Activated CD4-positive, alpha-beta memory T cell treated with anti-CD3 and anti-CD28 coated beads, Interleukin-2, amount 10 ng/mL, durations not matched to agents 7 days and 5 days (primary cell): ENCODE data around the gene TYK2. TPM values are rescaled to one million over a fixed set of nuclear protein-coding genes. Genes with fewer than 3 reads are reported as not detected.

ENCODE experiments used
- CTCF ChIA-PET: fragments of 350-600 bp; sonication (Branson Sonifier 250); formaldehyde crosslinking; loops from one replicate; lab custom pipeline; 2021; ENCODE audit warnings: antibody characterized with exemption, inconsistent platforms; lab: Charles Lee
- POLR2A ChIA-PET: fragments of 350-600 bp; sonication (Branson Sonifier 250); formaldehyde crosslinking; loops from one replicate; lab custom pipeline; 2021; ENCODE audit warnings: antibody characterized with exemption; lab: Charles Lee
- DNase-seq: peaks from one replicate; pipeline ENCODE4 v3.0.0-alpha.2; 2020
- H3K27ac Mint-ChIP-seq: one replicate; pipeline ENCODE4 v1.8.0; 2021; ENCODE audit warnings: mild to moderate bottlenecking, mixed read lengths
- H3K27me3 Mint-ChIP-seq: one replicate; pipeline ENCODE4 v1.8.0; 2021; ENCODE audit warnings: mixed read lengths
- H3K36me3 Mint-ChIP-seq: one replicate; pipeline ENCODE4 v1.8.0; 2021; ENCODE audit warnings: low read depth, mixed read lengths
- H3K4me1 Mint-ChIP-seq: one replicate; pipeline ENCODE4 v1.8.0; 2021; ENCODE audit warnings: mixed read lengths
- H3K4me3 Mint-ChIP-seq: one replicate; pipeline ENCODE4 v1.8.0; 2021; ENCODE audit warnings: mild to moderate bottlenecking, mixed read lengths
- H3K9me3 Mint-ChIP-seq: one replicate; pipeline ENCODE4 v1.8.0; 2021; ENCODE audit warnings: mixed read lengths
- total RNA-seq, 2 experiments: library from RNA; stranded (reverse); gene quantifications; one replicate each; pipeline ENCODE4 v1.2.3, GENCODE V29; 2021

TYK2 gene
- total RNA-seq, 2 experiments from 2014 or later: 226 to 243 TPM

GRCh38 chr19:10329555-10329954 lies 50.8 kb downstream of the TYK2 start:
- POLR2A ChIA-PET: no interaction called here
- peaks cover 36% of the 10 kb centered on the region for H3K36me3 Mint-ChIP-seq

GRCh38 chr19:10328558-10329429 lies 51.6 kb downstream of the TYK2 start:
- POLR2A ChIA-PET: interaction anchor here (0.8 kb wide), 1 partner anchor 11 kb away, joined by 3 read pairs; no protein-coding TSS in a partner anchor
- Mint-ChIP-seq H3K36me3 (peaks cover 30% of the 10 kb centered on the region), H3K27me3 (no peaks in the 10 kb centered on the region), H3K4me3 (no peak overlapping the region), H3K9me3 (no peaks in the 10 kb centered on the region), H3K27ac (no peak overlapping the region), H3K4me1 (peaks cover 20% of the 10 kb centered on the region)
- CTCF ChIA-PET: interaction anchor here (1.3 kb wide), 1 partner anchor 64 kb away, joined by 3 read pairs; no protein-coding TSS in a partner anchor
- DNase-seq: no peak

More at GRCh38 chr19:10329555-10329954, 50.8 kb downstream of the TYK2 start:
- Mint-ChIP-seq H3K9me3 (no peaks in the 10 kb centered on the region), H3K27ac (no peak overlapping the region), H3K27me3 (no peaks in the 10 kb centered on the region), H3K4me3 (no peak overlapping the region), H3K4me1 (peaks cover 27% of the 10 kb centered on the region)
- no peak for DNase-seq
- CTCF ChIA-PET: interaction anchor here (1.4 kb wide), 1 partner anchor 59 kb away, joined by 4 read pairs; no protein-coding TSS in a partner anchor

- POLR2A ChIA-PET: interaction anchor here (0.8 kb wide), 1 partner anchor 12 kb away, joined by 3 read pairs; no protein-coding TSS in a partner anchor
- Mint-ChIP-seq H3K27ac (no peak overlapping the region), H3K27me3 (no peaks in the 10 kb centered on the region), H3K4me1 (peaks cover 14% of the 10 kb centered on the region), H3K36me3 (peaks cover 25% of the 10 kb centered on the region), H3K4me3 (no peak overlapping the region), H3K9me3 (no peaks in the 10 kb centered on the region)
- DNase-seq: no peak
- CTCF ChIA-PET: interaction anchor here (1.3 kb wide), 1 partner anchor 65 kb away, joined by 3 read pairs; no protein-coding TSS in a partner anchor
These were observed 52.6 kb downstream of the TYK2 start for GRCh38 chr19:10327793-10328192.

- H3K36me3 Mint-ChIP-seq: peaks cover 27% of the 10 kb centered on the region
- ChIA-PET POLR2A (interaction anchor here (2.6 kb wide), 1 partner anchor 8 kb away, joined by 9 read pairs; the partner anchor contains the start of gene RAVER1), CTCF (no interaction called here)
- no peak overlapping the region for H3K27ac Mint-ChIP-seq
- no peak overlapping the region for H3K4me3 Mint-ChIP-seq
- H3K4me1 Mint-ChIP-seq: peaks cover 2% of the 10 kb centered on the region
- no peak for DNase-seq
- no peaks in the 10 kb centered on the region for H3K27me3 Mint-ChIP-seq
- no peaks in the 10 kb centered on the region for H3K9me3 Mint-ChIP-seq
These were observed 54.6 kb downstream of the TYK2 start for GRCh38 chr19:10325732-10326131.

GRCh38 chr19:10321874-10322835 lies 58.2 kb downstream of the TYK2 start:
- H3K9me3 Mint-ChIP-seq: no peaks in the 10 kb centered on the region
- no peak overlapping the region for H3K27ac Mint-ChIP-seq
- H3K4me1 Mint-ChIP-seq: no peaks in the 10 kb centered on the region
- ChIA-PET POLR2A (interaction anchor here (1.2 kb wide), 1 partner anchor 22 kb away, joined by 4 read pairs; no protein-coding TSS in a partner anchor), CTCF (interaction anchor here (0.6 to 1.2 kb wide), 2 partner anchors 12 to 53 kb away, joined by 3 read pairs; no protein-coding TSS in a partner anchor)
- H3K27me3 Mint-ChIP-seq: no peaks in the 10 kb centered on the region
- no peak for DNase-seq
- peaks cover 27% of the 10 kb centered on the region for H3K36me3 Mint-ChIP-seq
- H3K4me3 Mint-ChIP-seq: no peak overlapping the region

- CTCF ChIA-PET: interaction anchor here (1.2 kb wide), 1 partner anchor 52 kb away, joined by 3 read pairs; no protein-coding TSS in a partner anchor
- peaks cover 32% of the 10 kb centered on the region for H3K36me3 Mint-ChIP-seq
These were observed 59.0 kb downstream of the TYK2 start for GRCh38 chr19:10321417-10321797.

GRCh38 chr19:10320602-10321416 lies 59.6 kb downstream of the TYK2 start:
- Mint-ChIP-seq H3K27me3 (no peaks in the 10 kb centered on the region), H3K36me3 (peaks cover 38% of the 10 kb centered on the region), H3K27ac (no peak overlapping the region), H3K4me3 (no peak overlapping the region), H3K9me3 (no peaks in the 10 kb centered on the region), H3K4me1 (peaks cover 5% of the 10 kb centered on the region)
- ChIA-PET CTCF (interaction anchor here (0.7 to 1.2 kb wide), 3 partner anchors 51 to 68 kb away, joined by 3 read pairs; no protein-coding TSS in a partner anchor), POLR2A (no interaction called here)
- DNase-seq: no peak

More at GRCh38 chr19:10321417-10321797, 59.0 kb downstream of the TYK2 start:
- no peaks in the 10 kb centered on the region for H3K27me3 Mint-ChIP-seq
- no peak overlapping the region for H3K4me3 Mint-ChIP-seq
- H3K4me1 Mint-ChIP-seq: no peaks in the 10 kb centered on the region
- DNase-seq: no peak
- POLR2A ChIA-PET: no interaction called here
- H3K27ac Mint-ChIP-seq: no peak overlapping the region
- no peaks in the 10 kb centered on the region for H3K9me3 Mint-ChIP-seq

GRCh38 chr19:10318807-10319682 lies 61.3 kb downstream of the TYK2 start:
- Mint-ChIP-seq H3K27me3 (no peaks in the 10 kb centered on the region), H3K9me3 (no peaks in the 10 kb centered on the region), H3K4me1 (peaks cover 18% of the 10 kb centered on the region), H3K4me3 (no peak overlapping the region), H3K27ac (no peak overlapping the region), H3K36me3 (peaks cover 37% of the 10 kb centered on the region)
- CTCF ChIA-PET: interaction anchor here (0.9 to 1.1 kb wide), 3 partner anchors 48 to 70 kb away, joined by 3 read pairs; partner anchors contain the start of gene ICAM1
- POLR2A ChIA-PET: interaction anchor here (1.2 to 1.7 kb wide), 2 partner anchors 15 to 61 kb away, joined by 3 to 5 read pairs; partner anchors contain the start of genes RAVER1 and TYK2
- no peak for DNase-seq

- no peaks in the 10 kb centered on the region for H3K9me3 Mint-ChIP-seq
- peaks cover 18% of the 10 kb centered on the region for H3K4me1 Mint-ChIP-seq
- H3K27ac Mint-ChIP-seq: no peak overlapping the region
- H3K4me3 Mint-ChIP-seq: no peak overlapping the region
- peaks cover 33% of the 10 kb centered on the region for H3K36me3 Mint-ChIP-seq
- ChIA-PET POLR2A (interaction anchor here (1.2 to 1.7 kb wide), 2 partner anchors 16 to 62 kb away, joined by 3 to 5 read pairs; partner anchors contain the start of genes RAVER1 and TYK2), CTCF (interaction anchor here (1.0 to 1.1 kb wide), 2 partner anchors 49 to 72 kb away, joined by 3 read pairs; no protein-coding TSS in a partner anchor)
- H3K27me3 Mint-ChIP-seq: no peaks in the 10 kb centered on the region
- DNase-seq: no peak
These were observed 62.4 kb downstream of the TYK2 start for GRCh38 chr19:10317857-10318462.

- POLR2A ChIA-PET: interaction anchor here (1.1 to 1.7 kb wide), 2 partner anchors 30 to 63 kb away, joined by 3 to 5 read pairs; partner anchors contain the start of genes ICAM4 and TYK2
- no peak overlapping the region for H3K27ac Mint-ChIP-seq
- H3K4me1 Mint-ChIP-seq: peaks cover 18% of the 10 kb centered on the region
- H3K4me3 Mint-ChIP-seq: no peak overlapping the region
- no peaks in the 10 kb centered on the region for H3K9me3 Mint-ChIP-seq
- DNase-seq: no peak
- CTCF ChIA-PET: no interaction called here
- H3K27me3 Mint-ChIP-seq: no peaks in the 10 kb centered on the region
- H3K36me3 Mint-ChIP-seq: peaks cover 33% of the 10 kb centered on the region
These were observed 63.1 kb downstream of the TYK2 start for GRCh38 chr19:10317045-10317856.
